Body of pancreas (tissue), 4 donors: ENCODE data around the gene GNAT1.

Experiments
- CTCF ChIP-seq, 7 experiments: fragments of 450-650 bp in 4 of 7; fragments of 200-600 bp in 3 of 7; sonication (generic) in 3 of 7; IDR thresholded peaks; one replicate each; pipeline ENCODE4 v1.5.1; 2016 to 2019; ENCODE audit warnings: antibody characterized with exemption in 7 of 7
- POLR2A ChIP-seq, 3 donors: fragments of 450-650 bp; IDR thresholded peaks; one replicate each; pipeline ENCODE4 v1.6.1; 2016; ENCODE audit warnings: antibody characterized with exemption in 3 of 3, mild to moderate bottlenecking in 2 of 3

- TF ChIP-seq CTCF (IDR thresholded peaks at IDR 0.05) = no peak
- TF ChIP-seq POLR2A (IDR thresholded peaks at IDR 0.05) = no peak
Observed at GRCh38 chr3:50179710-50180109, 11.7 kb upstream of the GNAT1 start.
